ENCODE data around the gene TEX50.
"Not testable (repeated sequence)": the region's sequence is repeated elsewhere in the genome, so short reads cannot be mapped to it uniquely, and the experiment has no call there.

Gene TEX50

DNA sequence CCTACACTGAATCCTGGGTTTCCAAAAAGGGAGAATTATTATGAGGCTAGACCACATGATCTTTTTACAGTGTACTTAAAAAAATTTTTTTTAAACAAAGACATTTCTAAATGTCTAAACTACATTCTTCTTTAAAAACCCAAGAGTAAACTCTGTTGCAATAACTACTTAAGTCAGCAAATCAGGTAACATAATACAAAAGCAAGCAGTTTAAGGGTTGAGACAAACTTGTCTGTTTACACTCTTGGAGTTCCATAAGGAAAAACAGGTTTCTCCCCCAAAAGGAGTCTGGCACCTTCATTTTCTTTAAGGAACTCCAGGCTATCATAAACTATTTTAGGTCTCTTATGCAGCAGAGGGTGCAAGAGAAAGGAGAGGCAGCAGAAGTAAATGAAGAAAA is 47.0 kb downstream of the TEX50 start:
- TF ChIP-seq JUND (IDR thresholded peaks at IDR 0.05; ENCODE audit: low read depth) = no peak
- DNase-seq (ENCODE audit: low read depth in 1 of 2, low spot score in 1 of 2) = no peak
- in situ Hi-C loops (cut with HindIII; ENCODE audit: low pct_unique_long_range_greater_than_20kb, low sequenced_read_pairs) = no loop called here

DNA sequence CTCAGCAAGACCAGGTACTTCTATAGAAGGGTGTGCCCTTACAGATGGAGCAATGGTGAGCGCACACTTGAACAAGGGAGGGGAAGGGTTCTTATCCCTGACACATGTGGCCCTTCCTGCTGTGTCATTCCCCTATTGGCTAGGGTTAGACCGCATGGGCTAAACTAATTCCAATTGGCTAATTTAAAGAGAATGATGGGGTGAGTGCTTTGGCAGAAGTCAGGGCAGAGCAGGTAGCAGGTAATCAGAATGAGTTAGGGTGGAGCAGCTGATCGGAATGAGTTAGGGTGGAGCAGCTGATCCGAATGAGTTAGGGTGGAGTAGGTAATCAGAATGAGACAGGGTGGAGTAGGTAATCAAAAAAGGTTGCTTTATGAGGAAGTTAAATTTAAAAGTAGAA is 48.7 kb downstream of the TEX50 start:
- in situ Hi-C loops (cut with HindIII; ENCODE audit: low pct_unique_long_range_greater_than_20kb, low sequenced_read_pairs) = not testable (repeated sequence)

DNA sequence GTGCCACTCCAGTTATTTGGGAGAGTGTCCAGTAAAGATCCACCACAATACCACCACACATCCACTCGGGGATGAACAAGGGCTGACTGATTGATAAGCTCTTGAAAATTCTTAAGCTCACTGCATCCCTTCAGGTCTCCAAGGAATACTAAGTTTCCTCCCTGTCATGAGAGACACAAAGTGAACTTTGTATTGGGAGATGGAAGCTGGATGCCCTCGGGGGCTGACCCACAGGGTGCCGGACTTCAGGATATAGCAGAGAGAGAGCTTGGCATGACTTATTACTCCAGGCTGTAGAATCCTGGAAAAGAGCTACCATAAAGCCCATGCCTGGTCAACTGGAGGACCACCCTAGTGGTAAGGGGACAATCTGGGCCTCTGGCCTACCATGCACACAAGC is 50.0 kb downstream of the TEX50 start:
- DNase-seq (ENCODE audit: low read depth in 1 of 2, low spot score in 1 of 2); in situ Hi-C loops (cut with HindIII; ENCODE audit: low pct_unique_long_range_greater_than_20kb, low sequenced_read_pairs): not testable (repeated sequence)

More for the DNA sequence above, 48.7 kb downstream of the TEX50 start:
- not testable (repeated sequence) for DNase-seq (ENCODE audit: low read depth in 1 of 2, low spot score in 1 of 2)

Measured in T47D (cell line).